GM18907 (cell line): ENCODE measurements around the gene FLNC.

Source experiments
- ATAC-seq: cut with Tn5 transposase; IDR thresholded peaks from one replicate; pipeline ENCODE4 v1.9.1; 2021; ENCODE audit warnings: mild to moderate bottlenecking, moderate library complexity; ENCODE audit not compliant: unreplicated experiment

The FLNC gene

GRCh38 chr7:128800567-128800966 lies 29.6 kb upstream of the FLNC start:
- ATAC-seq: no peak

- no peak for ATAC-seq
Observed at GRCh38 chr7:128801003-128801402, 29.2 kb upstream of the FLNC start.

- ATAC-seq: no peak
Observed at GRCh38 chr7:128801667-128802418, 28.4 kb upstream of the FLNC start.

- ATAC-seq: no peak
Observed at GRCh38 chr7:128804484-128804883, 25.7 kb upstream of the FLNC start.

- ATAC-seq: no peak
Observed at GRCh38 chr7:128805225-128805624, 25.0 kb upstream of the FLNC start.

- ATAC-seq: no peak
Observed at GRCh38 chr7:128807191-128807590, 23.0 kb upstream of the FLNC start.

- ATAC-seq: no peak
Observed at GRCh38 chr7:128809363-128809762, 20.8 kb upstream of the FLNC start.

GRCh38 chr7:128810473-128810872 lies 19.7 kb upstream of the FLNC start:
- no peak for ATAC-seq

GRCh38 chr7:128810997-128811396 lies 19.2 kb upstream of the FLNC start:
- ATAC-seq: no peak

GRCh38 chr7:128811631-128812430 lies 18.4 kb upstream of the FLNC start:
- no peak for ATAC-seq

GRCh38 chr7:128812514-128813168 lies 17.6 kb upstream of the FLNC start:
- no peak for ATAC-seq

- no peak for ATAC-seq
Observed at GRCh38 chr7:128814499-128814898, 15.7 kb upstream of the FLNC start.

- ATAC-seq: no peak
Observed at GRCh38 chr7:128815289-128815942, 14.8 kb upstream of the FLNC start.

- no peak for ATAC-seq
Observed at GRCh38 chr7:128818694-128819093, 11.5 kb upstream of the FLNC start.

- no peak for ATAC-seq
Observed at GRCh38 chr7:128821724-128822123, 8.5 kb upstream of the FLNC start.

- no peak for ATAC-seq
Observed at GRCh38 chr7:128826512-128826911, 3.7 kb upstream of the FLNC start.

- ATAC-seq: no peak
Observed at GRCh38 chr7:128826916-128827247, 3.3 kb upstream of the FLNC start.

GRCh38 chr7:128827248-128827958 lies 2.8 kb upstream of the FLNC start:
- no peak for ATAC-seq

GRCh38 chr7:128827971-128828711 lies 2.1 kb upstream of the FLNC start:
- no peak for ATAC-seq
